B cell (primary cell): ENCODE data around the gene NYAP2. TPM values are rescaled to one million over a fixed set of nuclear protein-coding genes. Genes with fewer than 3 reads are reported as not detected.

ENCODE experiments used
- ATAC-seq: fragments of 200-7000 bp; cut with Tn5 transposase; one replicate; pipeline ENCODE4 v1.10.0; 2021; ENCODE audit warnings: low read depth, mild to moderate bottlenecking, moderate number of reproducible peaks, moderate library complexity
- CTCF ChIA-PET: fragments of 350-600 bp; sonication (Branson Sonifier 250); formaldehyde crosslinking; loops from one replicate; lab custom pipeline; 2021; ENCODE audit warnings: antibody characterized with exemption, inconsistent platforms; lab: Charles Lee
- POLR2A ChIA-PET: fragments of 350-600 bp; sonication (Branson Sonifier 250); formaldehyde crosslinking; loops from one replicate; lab custom pipeline; 2021; ENCODE audit warnings: antibody characterized with exemption; lab: Charles Lee
- DNase-seq: peaks from one replicate; pipeline ENCODE4 v3.0.0; 2013
- H2AFZ ChIP-seq: 2 replicates; pipeline ENCODE4 v1.6.1; 2012; ENCODE audit warnings: mild to moderate bottlenecking, low read depth, low read length; ENCODE audit not compliant: insufficient read depth, poor library complexity, severe bottlenecking
- H3K27ac ChIP-seq, 2 donors: 1 replicate in 1 of 2; 2 replicates in 1 of 2; pipeline ENCODE4 v1.5.1; 2012 to 2013; ENCODE audit warnings: low read length in 2 of 2, mild to moderate bottlenecking in 2 of 2, moderate library complexity in 1 of 2
- H3K27me3 ChIP-seq, 4 experiments: fragments of 200-600 bp in 1 of 4; sonication (generic) in 1 of 4; replicated peaks in 1 of 4; 1 replicate in 2 of 4; 2 replicates in 2 of 4; pipeline versions ENCODE4 v1.6.1 to v1.7.0; 2013 to 2016; ENCODE audit warnings: low read length in 3 of 4, mild to moderate bottlenecking in 2 of 4, mixed read lengths in 1 of 4, moderate library complexity in 1 of 4; ENCODE audit not compliant: insufficient read depth in 4 of 4, control insufficient read depth in 3 of 4; ENCODE audit errors: control extremely low read depth in 1 of 4
- H3K36me3 ChIP-seq, 2 experiments: replicated peaks in 1 of 2; 1 replicate in 1 of 2; 2 replicates in 1 of 2; pipeline versions ENCODE4 v1.6.1 to v1.7.1; 2013; ENCODE audit warnings: low read length in 1 of 2; ENCODE audit not compliant: insufficient read depth in 2 of 2, control insufficient read depth in 1 of 2; ENCODE audit errors: control extremely low read depth in 1 of 2, extremely low read depth in 1 of 2
- H3K4me1 ChIP-seq, 2 donors: fragments of 200-600 bp in 1 of 2; sonication (generic) in 1 of 2; 1 replicate in 1 of 2; 2 replicates in 1 of 2; pipeline versions ENCODE4 v1.5.1 to v1.6.1; 2013 to 2017; ENCODE audit warnings: low read length in 2 of 2; ENCODE audit not compliant: control insufficient read depth in 2 of 2, insufficient read depth in 2 of 2
- H3K4me2 ChIP-seq: replicated peaks from 2 replicates; pipeline ENCODE3; 2012; ENCODE audit warnings: mild to moderate bottlenecking, low read depth, low read length; ENCODE audit not compliant: poor library complexity, severe bottlenecking
- H3K4me3 ChIP-seq, 5 experiments: fragments of 200-600 bp in 1 of 5; sonication (generic) in 1 of 5; 1 replicate in 3 of 5; 2 replicates in 2 of 5; pipeline versions ENCODE4 v1.5.1 to v1.7.0; 2011 to 2016; ENCODE audit warnings: low read length in 4 of 5, mild to moderate bottlenecking in 4 of 5, low read depth in 2 of 5, control low read depth in 1 of 5, moderate library complexity in 1 of 5; ENCODE audit not compliant: insufficient read depth in 1 of 5; ENCODE audit errors: control extremely low read depth in 1 of 5, extremely low read depth in 1 of 5
- H3K79me2 ChIP-seq: fragments of 200-600 bp; sonication (generic); one replicate; pipeline ENCODE4 v1.6.0; 2016; ENCODE audit warnings: low read length; ENCODE audit not compliant: control insufficient read depth, insufficient read depth
- H3K9ac ChIP-seq: fragments of 200-600 bp; sonication (generic); 2 replicates; pipeline ENCODE4 v1.6.1; 2017; ENCODE audit warnings: mild to moderate bottlenecking, low read length, moderate library complexity
- H3K9me3 ChIP-seq, 3 donors: one replicate each; pipeline versions ENCODE4 v1.6.1 to v1.7.1; 2013; ENCODE audit warnings: low read length in 2 of 3; ENCODE audit not compliant: control insufficient read depth in 2 of 3, insufficient read depth in 1 of 3; ENCODE audit errors: control extremely low read depth in 1 of 3
- H4K20me1 ChIP-seq: 2 replicates; pipeline ENCODE4 v1.6.0; 2012; ENCODE audit warnings: mild to moderate bottlenecking, low read length; ENCODE audit not compliant: insufficient read depth, control insufficient read depth, poor library complexity, severe bottlenecking
- H3K27ac Mint-ChIP-seq: one replicate; pipeline ENCODE4 v1.8.0; 2021; ENCODE audit warnings: mixed read lengths
- H3K27me3 Mint-ChIP-seq: one replicate; pipeline ENCODE4 v1.8.0; 2021; ENCODE audit warnings: mixed read lengths
- H3K4me1 Mint-ChIP-seq: one replicate; pipeline ENCODE4 v1.8.0; 2021; ENCODE audit warnings: mixed read lengths
- H3K4me3 Mint-ChIP-seq: one replicate; pipeline ENCODE4 v1.8.0; 2021; ENCODE audit warnings: mixed read lengths
- H3K9me3 Mint-ChIP-seq: one replicate; pipeline ENCODE4 v1.8.0; 2022; ENCODE audit warnings: mixed read lengths; ENCODE audit not compliant: insufficient read depth
- EZH2 ChIP-seq: IDR thresholded peaks from 2 replicates; pipeline ENCODE4 v1.6.1; 2012; ENCODE audit warnings: borderline replicate concordance, low read depth, mild to moderate bottlenecking, moderate library complexity, low read length; ENCODE audit not compliant: insufficient read depth, poor library complexity, severe bottlenecking
- WGBS: methylation state at CpG from one replicate; pipeline ENCODE4 v1.1.5; 2013; ENCODE audit warnings: missing lambda C conversion rate; ENCODE audit not compliant: insufficient coverage; 5-methylcytosine and 5-hydroxymethylcytosine counted together
- intact Hi-C: fragments of 100-400 bp; cut with micrococcal nuclease; formaldehyde crosslinking; loops from one replicate; pipeline ENCODE4 v1.10.0; 2022
- polyA plus RNA-seq: library from polyadenylated mRNA; depleted of rRNA; stranded (reverse); fragments of >200 nt; gene quantifications from 2 replicates; pipeline ENCODE4 v1.2.3, GENCODE V29; 2012
- total RNA-seq, 2 donors: library from RNA; stranded (reverse); fragments of 120-200 nt in 1 of 2; gene quantifications; 1 replicate in 1 of 2; 2 replicates in 1 of 2; pipeline versions ENCODE4 v1.2.3 to v1.2.4, GENCODE V29; 2013 to 2022
- TF ChIP-seq, protein P1 (sequence below): fragments of 200-600 bp; IDR thresholded peaks from one replicate; pipeline ENCODE4 v1.8.0; 2022; ENCODE audit warnings: antibody characterized with exemption, mild to moderate bottlenecking

NYAP2 gene
- total and polyA plus RNA-seq, 2 donors (not counting 1 experiment from before 2014, with no cell fraction given), result 0.12 to 0.17 TPM

- H3K27ac ChIP-seq, result no peak overlapping the region
- ATAC-seq (no peak), DNase-seq (no peak)
- H3K4me2 ChIP-seq, result no peak overlapping the region
- no peak overlapping the region for H3K4me3 ChIP-seq
- H2AFZ ChIP-seq, result no peak overlapping the region
- peaks cover 4% of the 10 kb centered on the region for H3K27me3 Mint-ChIP-seq
- H4K20me1 ChIP-seq, result no peaks in the 10 kb centered on the region
- H3K36me3 ChIP-seq, result no peaks in the 10 kb centered on the region
- intact Hi-C loops, result no loop called here
- H3K4me1 ChIP-seq, result no peaks in the 10 kb centered on the region
- no peak overlapping the region for H3K9ac ChIP-seq
- no peaks in the 10 kb centered on the region for H3K79me2 ChIP-seq
- no peaks in the 10 kb centered on the region for H3K9me3 Mint-ChIP-seq
- no peaks in the 10 kb centered on the region for H3K9me3 ChIP-seq
- CTCF ChIA-PET, result no interaction called here
- POLR2A ChIA-PET, result no interaction called here
- H3K4me3 Mint-ChIP-seq, result no peak overlapping the region
- H3K27ac Mint-ChIP-seq, result no peak overlapping the region
- TF ChIP-seq, protein P1, sequence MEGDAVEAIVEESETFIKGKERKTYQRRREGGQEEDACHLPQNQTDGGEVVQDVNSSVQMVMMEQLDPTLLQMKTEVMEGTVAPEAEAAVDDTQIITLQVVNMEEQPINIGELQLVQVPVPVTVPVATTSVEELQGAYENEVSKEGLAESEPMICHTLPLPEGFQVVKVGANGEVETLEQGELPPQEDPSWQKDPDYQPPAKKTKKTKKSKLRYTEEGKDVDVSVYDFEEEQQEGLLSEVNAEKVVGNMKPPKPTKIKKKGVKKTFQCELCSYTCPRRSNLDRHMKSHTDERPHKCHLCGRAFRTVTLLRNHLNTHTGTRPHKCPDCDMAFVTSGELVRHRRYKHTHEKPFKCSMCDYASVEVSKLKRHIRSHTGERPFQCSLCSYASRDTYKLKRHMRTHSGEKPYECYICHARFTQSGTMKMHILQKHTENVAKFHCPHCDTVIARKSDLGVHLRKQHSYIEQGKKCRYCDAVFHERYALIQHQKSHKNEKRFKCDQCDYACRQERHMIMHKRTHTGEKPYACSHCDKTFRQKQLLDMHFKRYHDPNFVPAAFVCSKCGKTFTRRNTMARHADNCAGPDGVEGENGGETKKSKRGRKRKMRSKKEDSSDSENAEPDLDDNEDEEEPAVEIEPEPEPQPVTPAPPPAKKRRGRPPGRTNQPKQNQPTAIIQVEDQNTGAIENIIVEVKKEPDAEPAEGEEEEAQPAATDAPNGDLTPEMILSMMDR, result no peak
- TF ChIP-seq EZH2, result no peak
- no CpG with 5 or more reads among the region's 1 CpG for WGBS
- no peaks in the 10 kb centered on the region for H3K4me1 Mint-ChIP-seq
- no peaks in the 10 kb centered on the region for H3K27me3 ChIP-seq
Measured at GRCh38 chr2:225428360-225428759, 28.9 kb downstream of the NYAP2 start.

- H3K27ac ChIP-seq, result no peak overlapping the region
- ATAC-seq (no peak), DNase-seq (no peak)
- ChIA-PET POLR2A (no interaction called here), CTCF (no interaction called here)
- no peaks in the 10 kb centered on the region for H3K27me3 ChIP-seq
- TF ChIP-seq, protein P1, result no peak
- TF ChIP-seq EZH2, result no peak
- H3K36me3 ChIP-seq, result no peaks in the 10 kb centered on the region
- H3K4me1 ChIP-seq, result no peaks in the 10 kb centered on the region
- H3K9me3 Mint-ChIP-seq, result no peaks in the 10 kb centered on the region
- peaks cover 4% of the 10 kb centered on the region for H3K27me3 Mint-ChIP-seq
- H4K20me1 ChIP-seq, result no peaks in the 10 kb centered on the region
- H3K79me2 ChIP-seq, result no peaks in the 10 kb centered on the region
- WGBS, result 80% methylated on average over 3 of the region's 4 CpGs
- intact Hi-C loops, result no loop called here
- no peak overlapping the region for H3K27ac Mint-ChIP-seq
- no peaks in the 10 kb centered on the region for H3K9me3 ChIP-seq
- no peak overlapping the region for H3K9ac ChIP-seq
- no peak overlapping the region for H2AFZ ChIP-seq
- no peaks in the 10 kb centered on the region for H3K4me1 Mint-ChIP-seq
- H3K4me3 Mint-ChIP-seq, result no peak overlapping the region
- no peak overlapping the region for H3K4me2 ChIP-seq
- H3K4me3 ChIP-seq, result no peak overlapping the region
Measured at GRCh38 chr2:225429717-225430116, 30.2 kb downstream of the NYAP2 start.
